Measurements from ENCODE around the gene SSC4D.
A peak's percentile ranks its signal among the peaks of the same experiment; 100 is the strongest.
"Not testable (repeated sequence)": the region's sequence is repeated elsewhere in the genome, so short reads cannot be mapped to it uniquely, and the experiment has no call there.

The SSC4D gene

DNA sequence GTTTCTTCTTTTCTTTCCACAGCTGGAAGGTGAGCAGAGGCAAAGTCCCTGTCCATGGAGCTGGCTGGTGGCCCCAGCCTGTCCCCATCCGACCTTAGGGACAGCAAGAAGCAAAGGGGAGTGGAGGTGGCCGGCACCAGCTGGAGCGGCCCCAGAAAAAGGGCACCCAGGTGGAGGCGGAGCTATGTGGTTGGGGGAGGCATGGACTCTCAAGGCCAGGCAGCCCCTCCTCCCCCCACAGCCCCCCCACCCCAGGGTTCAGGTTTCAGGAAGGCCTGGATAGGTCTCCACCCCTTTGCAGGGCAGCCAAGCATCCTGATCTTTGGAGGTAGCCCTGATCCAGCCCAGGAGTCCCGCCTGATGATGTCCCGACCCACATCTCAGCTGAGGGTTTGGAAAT, at the start of gene SSC4D:
SSC4D (minus strand) TSS at position 161 of the 400 bp plus-strand sequence. CDS start 5,258 bp downstream, outside the sequence.
- no peak for DNase-seq (ENCODE audit: low spot score)

GRCh38 chr7:76458504-76458903, 49.0 kb upstream of the SSC4D start:
- not testable (repeated sequence) for DNase-seq (ENCODE audit: low spot score)

GRCh38 chr7:76457017-76457416, 47.5 kb upstream of the SSC4D start:
- DNase-seq (ENCODE audit: low spot score) = not testable (repeated sequence)

- peak; percentile 37 for DNase-seq (ENCODE audit: low spot score)
Observed at GRCh38 chr7:76445577-76446008, 36.1 kb upstream of the SSC4D start.

DNA sequence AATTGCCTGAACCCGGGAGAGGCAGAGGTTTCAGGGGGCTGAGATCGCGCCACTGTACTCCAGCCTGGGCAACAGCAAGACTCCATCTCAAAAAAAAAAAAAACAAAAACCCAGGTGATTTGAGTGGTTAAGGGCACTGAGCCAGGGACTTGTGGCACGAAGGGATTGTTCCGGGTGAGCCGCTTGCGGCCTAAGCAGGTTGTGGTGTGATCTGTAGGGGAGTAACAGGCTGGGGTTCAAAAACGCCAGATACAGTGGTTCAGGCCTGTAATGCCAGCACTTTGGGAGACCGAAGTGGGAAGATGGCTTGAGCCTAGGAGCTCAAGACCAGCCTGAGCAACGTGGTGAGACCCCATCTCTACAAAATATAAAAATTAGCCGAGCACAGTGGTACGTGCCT, 34.3 kb upstream of the SSC4D start:
- not testable (repeated sequence) for DNase-seq (ENCODE audit: low spot score)

DNA sequence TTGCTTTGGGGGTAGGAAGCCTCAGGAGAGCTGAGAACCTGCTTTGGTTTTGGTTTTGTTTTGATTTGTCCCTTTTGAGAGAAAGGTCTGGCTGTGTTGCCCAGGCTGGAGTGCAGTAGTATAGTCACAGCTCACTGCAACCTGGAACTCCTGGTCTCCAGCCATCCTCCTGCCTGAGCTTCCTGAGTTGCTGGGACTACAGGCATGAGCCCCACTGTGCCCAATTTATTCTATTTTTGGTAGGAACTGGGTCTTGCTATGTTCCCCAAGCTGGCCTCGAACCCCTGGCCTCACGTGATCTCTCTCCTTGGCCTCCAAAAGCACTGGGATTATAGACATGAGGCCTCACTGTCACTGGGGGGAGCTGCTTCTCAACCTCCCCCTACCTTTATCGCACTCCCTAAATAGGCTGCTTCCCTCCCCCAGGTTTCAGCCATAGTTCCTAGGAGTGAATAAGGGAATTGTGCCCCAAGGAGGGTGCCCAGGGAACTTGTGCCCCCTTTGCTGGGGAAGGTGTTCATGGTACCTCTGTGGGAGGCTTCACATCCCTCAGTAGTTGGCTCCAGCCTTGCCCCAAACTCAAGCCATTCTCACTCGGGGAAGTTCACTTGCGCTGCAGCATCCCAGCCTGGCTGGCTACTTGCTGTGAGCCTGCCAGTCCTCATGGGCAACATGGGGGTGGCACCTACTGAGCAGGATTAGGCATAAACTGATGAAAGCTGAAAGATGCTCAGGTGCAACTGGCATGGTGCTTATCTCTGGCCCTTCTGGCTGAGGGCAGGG, 33.4 kb upstream of the SSC4D start:
- not testable (repeated sequence) for DNase-seq (ENCODE audit: low spot score)

- not testable (repeated sequence) for DNase-seq (ENCODE audit: low spot score)
Observed at GRCh38 chr7:76441792-76442191, 32.3 kb upstream of the SSC4D start.

DNA sequence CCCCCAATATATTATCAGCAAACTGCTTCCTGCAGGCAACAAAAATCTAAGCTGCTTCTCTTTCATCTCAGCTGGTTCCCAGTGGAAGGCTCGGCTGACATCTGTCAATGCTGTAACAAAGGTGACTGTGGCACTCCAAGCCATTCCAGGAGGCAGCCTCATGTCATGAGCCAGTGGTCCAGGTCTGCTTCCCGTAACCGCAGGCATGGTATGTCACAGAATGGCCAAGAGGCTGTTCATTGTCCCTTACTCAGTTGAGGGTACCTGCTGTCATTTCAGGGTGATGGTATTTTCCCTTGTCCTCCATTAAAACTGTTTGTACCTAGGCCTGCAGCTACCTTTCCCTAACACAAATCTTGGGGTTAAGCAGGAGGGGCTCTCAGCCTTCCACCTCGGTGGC, 30.9 kb upstream of the SSC4D start:
- not testable (repeated sequence) for DNase-seq (ENCODE audit: low spot score)

- DNase-seq (ENCODE audit: low spot score) = not testable (repeated sequence)
Observed at GRCh38 chr7:76439120-76439888, 29.8 kb upstream of the SSC4D start.

- DNase-seq (ENCODE audit: low spot score) = peak; percentile 39
Observed at GRCh38 chr7:76437873-76438272, 28.4 kb upstream of the SSC4D start.

DNA sequence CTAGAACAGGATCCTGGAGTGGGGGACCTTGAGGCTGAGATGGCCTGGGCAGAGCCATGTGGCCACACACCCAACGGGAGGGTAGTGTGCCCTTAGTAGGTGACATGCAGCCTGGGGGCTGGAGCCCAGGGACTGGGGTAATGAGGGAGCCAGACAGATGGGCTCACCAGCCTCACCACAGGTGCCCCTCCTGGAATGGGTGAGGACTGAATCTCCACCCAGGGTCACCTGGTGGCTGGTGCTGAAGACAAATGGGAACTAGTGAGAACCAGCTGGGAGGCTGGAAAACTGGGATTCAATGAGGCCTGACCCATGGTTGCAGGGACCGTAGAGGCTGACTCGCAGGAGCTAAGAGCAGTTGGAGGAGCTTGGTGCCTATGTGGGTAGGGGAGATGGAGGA, 21.3 kb upstream of the SSC4D start:
- DNase-seq (ENCODE audit: low spot score) = no peak

DNA sequence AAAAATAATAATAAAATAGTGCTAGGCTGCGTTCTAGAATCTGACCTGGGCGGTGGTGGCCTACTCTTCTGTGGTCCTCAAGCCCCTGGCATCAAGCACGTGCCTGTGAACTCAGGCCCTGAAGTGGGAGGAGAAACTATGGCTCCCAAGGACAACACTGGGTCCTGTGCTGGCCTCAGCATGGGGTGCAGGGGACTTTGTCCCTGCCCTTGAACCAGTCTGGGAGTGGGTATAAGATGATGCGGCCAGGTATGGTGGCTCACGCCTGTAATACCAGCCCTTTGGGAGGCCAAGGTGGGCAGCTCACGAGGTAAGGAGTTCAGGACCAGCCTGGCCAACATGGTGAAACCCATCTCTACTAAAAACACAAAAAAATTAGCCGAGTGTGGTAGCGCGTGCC, 20.7 kb upstream of the SSC4D start:
- DNase-seq (ENCODE audit: low spot score) = no peak

GRCh38 chr7:76428868-76429805, 19.6 kb upstream of the SSC4D start:
- DNase-seq (ENCODE audit: low spot score) = peak; percentile 38

DNA sequence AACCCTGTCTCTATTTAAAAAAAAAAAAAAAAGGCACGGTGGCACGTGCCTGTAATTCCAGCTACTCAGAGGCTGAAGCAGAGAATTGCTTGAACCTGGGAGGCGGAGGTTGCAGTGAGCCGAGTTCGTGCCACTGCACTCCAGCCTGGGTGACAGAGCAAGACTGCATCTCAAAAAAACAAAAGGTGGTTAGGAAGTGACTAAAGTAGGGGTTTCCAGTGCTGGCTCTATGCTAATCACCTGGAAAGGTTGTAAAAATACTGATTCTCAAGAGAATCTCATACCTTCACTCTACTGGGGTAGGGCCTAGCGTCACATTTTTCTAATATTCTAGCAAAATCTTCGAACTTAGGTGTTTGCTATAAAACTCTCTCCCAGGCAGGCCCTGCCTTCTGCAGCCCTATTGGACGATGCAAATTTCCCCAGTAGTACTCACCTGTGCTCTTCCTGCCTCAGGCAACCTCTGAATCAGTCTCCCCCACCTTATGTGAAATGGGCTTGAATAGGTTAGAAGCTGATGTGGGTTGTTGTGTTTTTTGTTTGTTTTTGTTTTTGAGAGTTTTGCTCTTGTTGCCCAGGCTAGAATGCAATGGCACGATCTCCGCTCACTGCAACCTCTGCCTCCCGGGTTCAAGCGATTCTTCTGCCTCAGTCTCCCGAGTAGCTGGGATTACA, 18.8 kb upstream of the SSC4D start:
- DNase-seq (ENCODE audit: low spot score) = no peak

DNA sequence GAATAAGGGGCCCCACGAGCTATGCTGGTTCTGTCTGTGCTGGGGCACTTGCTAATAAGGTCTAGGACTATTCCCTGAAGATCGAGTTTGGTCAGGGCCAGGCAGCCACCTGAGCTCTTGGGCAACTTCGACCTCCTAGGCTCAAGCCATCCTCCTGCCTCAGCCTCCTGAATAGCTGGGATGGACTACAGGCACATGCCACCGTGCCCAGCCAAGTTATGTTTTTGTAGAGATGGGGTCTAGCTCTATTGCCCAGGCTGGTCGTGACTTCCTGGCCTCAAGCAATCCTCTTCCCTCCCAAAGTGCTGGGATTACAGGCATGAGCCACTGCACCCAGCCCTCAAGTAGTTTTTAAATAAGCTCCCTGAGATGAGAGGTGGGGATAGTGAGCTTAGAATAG, 18.1 kb upstream of the SSC4D start:
- no peak for DNase-seq (ENCODE audit: low spot score)

DNA sequence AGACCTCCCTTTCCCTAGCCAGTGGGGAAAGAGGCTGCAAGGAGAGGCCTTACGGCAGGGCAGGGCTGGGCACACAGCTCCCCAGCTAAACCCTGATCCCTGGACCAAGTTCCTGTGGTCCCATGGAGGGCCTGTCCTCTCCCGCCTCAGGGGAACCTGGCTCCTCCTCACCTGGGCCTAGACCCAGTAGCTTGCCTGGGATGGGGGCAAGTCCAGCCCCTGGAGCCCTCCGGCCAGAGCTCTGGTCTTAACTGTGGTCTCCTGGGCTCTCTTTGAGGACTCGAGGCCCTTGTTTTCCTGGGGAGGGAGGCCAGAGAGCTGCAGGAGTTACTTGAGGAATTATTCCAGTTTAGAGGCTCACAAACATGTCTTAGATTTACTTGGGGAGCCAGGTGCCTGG, 16.7 kb upstream of the SSC4D start:
- DNase-seq (ENCODE audit: low spot score) = no peak

GRCh38 chr7:76425558-76425957, 16.1 kb upstream of the SSC4D start:
- DNase-seq (ENCODE audit: low spot score) = not testable (repeated sequence)

DNA sequence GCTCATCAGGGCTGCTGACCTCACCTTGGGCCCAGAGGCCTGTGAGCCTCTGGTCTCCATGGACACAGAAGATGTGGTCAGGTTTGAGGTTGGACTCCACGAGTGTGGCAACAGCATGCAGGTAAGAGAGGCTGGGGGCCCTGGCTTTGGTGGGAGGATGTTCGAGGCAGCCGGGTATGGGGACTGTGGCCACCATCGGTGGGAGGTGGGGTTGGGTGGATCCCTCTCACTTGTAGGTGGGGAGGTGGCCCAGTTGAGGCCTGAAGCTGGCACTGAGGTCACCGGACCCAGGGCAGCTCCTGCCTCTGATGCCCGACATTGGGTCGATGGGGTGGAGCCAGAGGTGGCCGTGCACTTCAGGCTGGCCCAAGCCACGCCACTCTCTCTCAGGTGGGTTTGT, 15.7 kb upstream of the SSC4D start:
- no peak for DNase-seq (ENCODE audit: low spot score)

DNA sequence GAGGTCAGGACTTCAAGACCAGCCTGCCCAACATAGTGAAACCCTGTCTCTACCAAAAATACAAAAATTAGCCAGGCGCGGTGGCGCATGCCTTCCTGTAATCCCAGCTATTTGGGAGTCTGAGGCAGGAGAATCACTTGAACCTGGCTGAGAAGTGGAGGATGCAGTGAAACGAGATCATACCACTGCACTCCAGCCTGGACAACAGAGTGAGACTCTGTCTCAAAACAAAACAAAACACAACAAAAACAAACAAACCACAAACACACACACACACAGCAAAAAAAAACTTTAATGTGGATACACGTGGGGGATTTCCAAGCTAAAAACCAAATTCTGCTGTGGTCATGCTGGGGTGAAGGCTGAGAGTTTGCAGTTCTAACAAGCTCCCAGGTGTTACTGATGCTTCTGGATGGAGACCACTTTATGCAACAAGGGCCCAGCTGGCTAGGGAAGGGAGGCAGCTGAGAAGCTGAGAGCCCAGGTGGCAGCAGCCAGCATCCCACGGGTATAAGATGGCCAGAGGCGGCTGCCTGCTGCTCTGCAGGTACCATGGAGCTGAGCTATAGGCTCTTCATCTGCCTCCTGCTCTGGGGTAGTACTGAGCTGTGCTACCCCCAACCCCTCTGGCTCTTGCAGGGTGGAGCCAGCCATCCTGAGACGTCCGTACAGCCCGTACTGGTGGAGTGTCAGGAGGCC, 15.1 kb upstream of the SSC4D start, which contains the start of gene ZP3:
ZP3 (plus strand) TSS at position 538 of the 699 bp plus-strand sequence; CDS start at position 553, 15 bp downstream.
- DNase-seq (ENCODE audit: low spot score) = no peak

- no peak for DNase-seq (ENCODE audit: low spot score)
Observed at GRCh38 chr7:76423666-76424412, 14.3 kb upstream of the SSC4D start.
